Dermis microvascular lymphatic vessel endothelial cell (primary cell): ENCODE data around the gene PHF23. TPM values are rescaled to one million over a fixed set of nuclear protein-coding genes. Genes with fewer than 3 reads are reported as not detected.

ENCODE experiments used
- DNase-seq, 2 donors: peaks; one replicate each; pipeline versions ENCODE4 v3.0.0 to v3.0.0-alpha.2; 2010; ENCODE audit warnings: low read depth in 2 of 2
- total RNA-seq: library from RNA; depleted of rRNA; stranded (reverse); fragments of >200 nt; gene quantifications from 2 replicates; pipeline ENCODE4 v1.2.1, GENCODE V29; 2014

The PHF23 gene
- total RNA-seq, 1 donor from 2014 or later: 29.7 TPM

- DNase-seq: peak in 1 of 2 donors; percentile 58
Observed at GRCh38 chr17:7238420-7239090, 702 bp downstream of the PHF23 start.

- DNase-seq: peak in 1 of 2 donors; percentile 66
Observed at GRCh38 chr17:7237761-7238419, 1.4 kb downstream of the PHF23 start.

GRCh38 chr17:7237266-7237760 is 1.9 kb downstream of the PHF23 start:
- DNase-seq: no peak

DNA sequence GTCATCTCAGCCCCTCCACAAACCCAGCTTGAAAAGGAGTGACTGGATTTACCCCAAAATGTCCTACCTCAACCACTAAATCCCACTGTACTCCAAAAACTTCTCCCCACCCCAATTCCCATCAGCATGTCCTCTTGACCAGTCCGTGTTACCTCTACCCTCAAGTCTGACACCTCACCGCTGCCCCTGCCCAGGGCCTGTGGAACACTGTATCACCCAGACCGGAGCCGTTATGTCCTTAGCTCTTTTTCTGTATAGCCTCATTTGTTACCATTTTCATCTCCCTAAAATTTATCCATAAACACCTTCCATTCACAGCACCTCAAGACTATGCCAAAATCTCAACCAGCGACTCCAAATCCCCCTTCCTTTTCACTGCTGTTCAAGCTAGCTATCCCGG is 2.4 kb downstream of the PHF23 start:
- no peak for DNase-seq

DNA sequence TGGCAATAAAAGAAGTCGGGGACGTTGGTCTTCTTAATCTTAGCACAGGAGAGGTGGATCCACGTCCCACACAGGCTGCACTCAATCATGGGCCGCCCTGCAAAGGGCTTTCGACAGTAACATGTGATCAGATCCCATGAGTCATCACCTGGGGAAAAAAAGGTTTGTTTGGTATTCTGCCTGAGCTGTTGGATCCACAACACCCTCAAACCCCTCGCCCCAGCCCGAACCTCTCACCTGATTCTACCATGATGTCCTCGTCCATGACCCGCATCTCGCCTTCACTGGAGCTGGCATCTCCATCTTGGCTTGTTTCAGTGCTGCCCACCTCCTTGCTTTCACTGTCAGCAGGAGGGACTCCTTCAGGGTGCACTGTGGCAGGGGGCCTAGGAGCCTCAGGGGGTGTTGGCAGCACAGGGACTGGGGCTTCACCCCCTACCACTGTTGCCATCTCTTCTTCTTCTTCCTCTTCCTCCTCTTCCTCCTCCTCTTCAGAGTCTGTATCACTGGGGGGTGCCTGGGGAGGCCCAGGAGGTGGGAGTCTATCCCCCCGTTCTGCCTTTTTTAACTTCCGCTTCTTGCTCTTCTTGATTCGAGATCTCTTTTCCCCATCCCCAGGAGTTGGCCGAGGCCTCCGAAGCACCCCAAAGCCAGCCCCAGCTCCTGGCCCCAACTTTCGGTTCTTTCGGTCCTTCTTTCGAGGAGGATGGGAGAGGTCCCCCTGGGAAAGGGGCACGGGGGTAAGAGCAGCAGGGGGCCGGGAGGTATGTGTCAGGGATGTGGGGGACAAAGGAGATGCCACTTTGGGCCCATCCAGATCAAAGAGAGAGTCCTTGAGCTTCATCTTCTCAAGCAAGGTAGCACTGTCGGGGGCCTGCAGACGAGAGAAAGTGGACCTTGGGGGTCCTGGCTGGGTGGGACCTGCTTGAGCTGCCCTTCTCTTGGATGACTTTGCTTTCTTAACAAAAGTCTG is 3.3 kb downstream of the PHF23 start:
- peak in 1 of 2 donors; percentile 35 for DNase-seq

DNA sequence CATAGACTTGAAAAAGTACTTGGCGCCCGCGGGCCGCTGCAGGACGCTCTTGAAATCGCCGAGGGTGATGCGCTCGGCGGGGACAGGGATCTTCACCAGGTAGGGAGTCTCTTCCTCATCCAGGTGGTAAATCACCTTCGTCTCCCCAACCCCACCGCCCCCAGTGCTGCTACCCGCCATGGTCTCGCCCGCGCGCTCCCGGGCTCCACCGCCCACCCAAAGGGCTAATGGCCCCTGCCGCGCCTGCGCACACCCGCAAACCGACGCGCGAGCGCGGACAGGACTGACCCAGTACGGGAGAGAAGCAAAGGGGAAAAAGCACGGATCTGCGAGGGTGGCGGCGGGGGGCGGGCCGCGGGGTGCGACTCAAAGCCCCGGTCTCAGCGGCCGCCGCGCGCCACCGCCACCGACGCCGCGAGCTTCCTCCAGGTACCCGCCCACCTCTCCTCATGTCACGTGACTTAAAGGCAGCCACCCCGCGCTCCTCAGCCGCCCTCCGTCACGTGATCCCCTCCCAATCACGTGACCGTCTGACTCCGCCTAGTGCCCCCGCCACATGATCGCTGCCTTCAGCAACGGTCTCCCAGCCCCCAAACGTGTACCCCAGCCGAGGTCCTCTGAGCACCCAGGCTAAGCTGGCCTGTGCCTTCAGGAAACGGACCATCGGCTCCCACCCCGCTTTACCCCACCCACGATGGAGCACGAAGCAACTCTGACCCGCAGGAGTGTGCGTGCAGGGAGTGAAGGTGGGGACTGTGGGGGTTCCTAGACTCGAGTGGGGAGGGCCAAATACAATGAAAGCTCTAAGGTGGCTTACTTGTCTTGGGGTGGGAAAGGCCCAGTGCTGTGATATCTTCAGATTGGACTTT is 4.9 kb downstream of the PHF23 start, which contains the start of gene DVL2:
TSS of gene DVL2 (minus strand) at position 435 of the 869 bp plus-strand sequence. CDS start at position 180, 255 bp downstream.
- peak; percentile 88 to 96 for DNase-seq

DNA sequence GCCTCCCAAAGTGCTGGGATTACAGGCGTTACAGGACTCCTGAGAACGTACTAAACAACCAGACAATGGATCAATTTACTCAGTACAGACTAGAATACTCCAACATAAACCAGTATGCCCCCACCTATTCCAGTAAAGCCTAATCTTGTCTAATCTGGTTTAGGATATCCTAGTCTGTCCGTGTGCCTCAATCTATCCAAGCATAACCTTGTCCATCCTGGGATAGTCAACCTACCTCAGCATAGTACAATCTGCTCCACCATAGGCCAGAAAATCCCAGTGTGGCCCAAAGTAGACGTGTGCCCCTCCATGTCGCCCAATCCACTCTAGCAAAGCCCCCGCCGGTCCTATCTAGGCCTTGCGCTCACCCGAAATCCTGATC is 5.6 kb downstream of the PHF23 start:
- no peak for DNase-seq

GRCh38 chr17:7232114-7232513 is 7.1 kb downstream of the PHF23 start:
- no peak for DNase-seq

DNA sequence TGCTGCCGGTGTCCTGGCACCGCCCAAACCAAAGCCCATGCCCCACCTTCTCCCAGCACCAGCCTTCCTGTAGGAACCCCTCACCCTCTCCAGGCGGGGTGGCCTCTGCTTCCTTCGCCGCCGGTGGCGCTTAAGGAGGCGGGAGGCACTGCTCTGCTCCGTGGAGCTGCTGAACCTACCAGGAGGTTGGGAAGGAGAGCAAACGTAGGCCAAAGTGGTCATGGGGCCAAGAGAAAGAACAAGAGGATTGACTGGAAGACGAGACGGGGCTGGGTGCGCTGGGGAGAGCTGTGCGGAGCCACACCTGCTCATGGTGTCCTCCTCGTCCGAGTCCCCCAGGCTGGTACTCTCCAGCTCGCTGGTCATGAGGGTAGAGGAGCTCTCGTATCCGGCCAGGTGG is 9.8 kb downstream of the PHF23 start:
- no peak for DNase-seq

DNA sequence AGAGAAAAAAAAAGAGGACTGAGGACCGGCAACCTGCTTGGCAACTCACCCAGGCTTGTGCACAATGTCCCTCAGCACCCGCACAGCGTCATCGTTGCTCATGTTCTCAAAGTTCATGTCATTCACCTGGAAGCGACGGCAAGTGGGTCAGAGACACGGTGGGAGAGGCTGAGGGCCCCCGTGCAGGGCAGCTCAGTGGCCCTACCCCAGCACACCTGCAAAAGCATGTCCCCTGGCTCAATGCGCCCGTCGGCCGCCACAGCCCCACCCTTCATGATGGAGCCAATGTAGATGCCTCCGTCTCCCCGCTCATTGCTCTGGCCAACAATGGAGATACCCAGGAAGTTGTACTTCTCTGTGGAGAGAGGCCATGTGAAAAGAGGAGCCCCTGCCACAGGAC is 10.3 kb downstream of the PHF23 start:
- no peak for DNase-seq

DNA sequence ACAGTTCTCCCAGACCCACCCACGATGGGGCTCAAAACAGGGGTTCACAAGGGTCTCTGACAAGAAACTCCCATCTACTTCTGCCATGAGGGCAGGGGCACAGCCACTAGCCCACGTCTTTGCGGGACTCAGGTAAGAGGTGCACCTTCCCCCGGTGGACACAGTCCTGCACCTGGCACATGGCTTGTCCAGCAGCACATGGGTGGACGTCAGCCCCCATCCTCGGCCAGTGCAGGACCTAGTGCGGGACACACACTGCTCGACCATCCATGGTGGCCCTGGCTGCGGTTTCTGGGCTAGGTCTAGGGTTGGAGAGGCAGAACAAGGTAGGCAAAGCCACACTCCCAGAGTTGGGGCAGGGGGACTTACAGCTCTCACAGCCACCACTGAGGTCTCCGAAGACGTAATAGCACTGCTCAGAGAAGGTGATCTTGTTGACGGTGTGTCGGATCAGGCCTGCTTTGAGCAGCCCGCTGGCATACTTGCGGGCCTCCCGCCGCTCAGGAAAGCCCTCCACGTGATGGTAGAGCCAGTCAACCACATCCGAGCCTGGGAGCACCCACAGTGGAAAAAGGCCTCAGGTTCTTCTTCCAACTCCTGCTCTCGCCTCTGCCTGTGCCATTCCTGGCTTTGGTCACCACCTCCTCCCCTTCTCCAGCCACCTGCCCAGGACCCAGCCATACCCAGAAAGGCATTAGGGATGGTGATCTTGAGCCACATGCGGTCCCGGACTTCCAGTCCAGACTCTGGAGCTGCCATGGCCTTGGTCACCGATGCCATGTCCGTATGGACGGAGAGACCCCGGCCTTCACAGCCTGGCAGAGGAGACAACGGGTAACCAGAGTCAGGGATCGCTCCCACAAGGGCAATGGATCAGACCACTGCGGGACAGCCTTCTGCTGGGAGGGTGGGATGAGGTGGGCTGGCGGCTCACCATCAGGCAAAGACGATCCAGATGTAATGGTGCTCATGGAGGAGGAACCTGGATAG is 12.2 kb downstream of the PHF23 start:
- no peak for DNase-seq

DNA sequence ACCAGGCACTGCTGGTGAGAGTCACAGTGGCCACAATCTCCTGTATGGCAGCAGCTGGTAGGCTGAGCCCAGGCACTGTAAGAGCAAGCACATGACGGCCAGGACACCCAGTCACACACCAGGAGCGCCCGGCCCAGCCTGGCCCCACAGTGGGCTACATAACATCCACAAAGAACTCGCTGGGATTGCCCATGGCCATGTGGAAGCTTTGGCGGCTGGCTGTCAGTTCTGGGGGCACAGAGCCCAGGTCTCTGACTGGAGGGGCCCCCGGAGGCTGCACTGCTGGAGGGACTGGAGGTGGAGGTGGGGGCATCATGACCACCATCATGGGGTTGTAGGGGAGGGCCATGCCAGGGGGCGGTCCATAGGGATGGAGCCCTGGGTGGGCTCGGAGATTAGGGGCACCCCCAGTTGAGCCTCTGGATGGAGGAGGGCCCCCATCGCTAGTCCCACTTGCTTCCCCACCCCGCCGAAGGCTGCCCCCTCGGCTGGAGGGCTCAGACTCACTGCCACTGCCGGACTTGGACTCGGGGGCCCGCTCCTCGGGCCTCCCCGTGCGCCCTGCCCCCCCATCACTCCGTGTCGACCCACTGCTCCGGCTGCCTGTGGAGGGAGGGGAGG is 13.4 kb downstream of the PHF23 start:
- no peak for DNase-seq

DNA sequence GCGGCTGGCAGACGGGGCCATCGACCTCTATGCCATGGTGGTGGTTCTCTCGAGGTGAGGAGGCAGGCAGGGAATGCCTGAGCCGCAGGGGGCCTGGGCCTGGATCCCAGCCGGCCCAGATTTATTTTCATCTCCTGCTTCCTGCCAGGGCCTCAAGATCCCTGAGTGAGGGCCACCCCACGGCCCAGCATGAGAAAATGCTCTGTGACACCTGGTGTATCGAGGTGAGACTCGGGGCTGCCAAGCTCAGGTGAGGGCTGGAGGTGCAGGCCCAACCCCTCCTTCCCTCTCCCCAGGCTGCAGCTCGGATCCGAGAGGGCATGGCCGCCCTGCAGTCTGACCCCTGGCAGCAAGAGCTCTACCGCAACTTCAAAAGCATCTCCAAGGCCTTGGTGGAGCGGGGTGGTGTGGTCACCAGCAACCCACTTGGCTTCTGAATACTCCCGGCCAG is 14.6 kb downstream of the PHF23 start:
- no peak for DNase-seq

DNA sequence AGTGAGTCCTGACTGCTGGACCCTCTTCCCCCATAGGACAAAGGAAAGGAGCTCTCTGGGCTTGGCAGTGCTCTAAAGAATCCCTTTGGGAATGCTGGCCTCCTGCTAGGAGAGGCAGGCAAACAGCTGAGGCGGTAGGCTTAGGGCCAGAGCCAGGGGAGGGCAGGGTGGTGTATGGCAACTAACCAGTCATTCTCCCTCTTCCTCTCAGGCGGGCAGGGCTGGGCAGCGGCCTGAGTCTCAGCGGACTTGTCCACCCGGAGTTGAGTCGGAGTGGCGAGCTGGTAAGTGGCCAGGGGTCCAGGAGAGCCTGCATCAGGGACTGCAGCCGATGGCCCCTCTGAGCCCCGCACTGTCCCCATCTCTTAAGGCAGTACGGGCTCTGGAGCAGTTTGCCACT is 15.1 kb downstream of the PHF23 start:
- no peak for DNase-seq

GRCh38 chr17:7223375-7223774 is 15.9 kb downstream of the PHF23 start:
- no peak for DNase-seq

GRCh38 chr17:7222972-7223292 is 16.3 kb downstream of the PHF23 start:
- no peak for DNase-seq

- DNase-seq: no peak
Observed at GRCh38 chr17:7222093-7222971, 16.9 kb downstream of the PHF23 start.
